AG20443 (cell line): ENCODE data around the gene CTIF.

Source experiments
- DNase-seq: peaks from one replicate; pipeline ENCODE4 v3.0.0; 2012; ENCODE audit warnings: low spot score, mixed read lengths

Gene CTIF

GRCh38 chr18:48602759-48603390 is 64.0 kb downstream of the CTIF start:
- DNase-seq: no peak

- DNase-seq: no peak
These were observed 66.6 kb downstream of the CTIF start for GRCh38 chr18:48605408-48605845.

GRCh38 chr18:48607056-48607984 is 68.5 kb downstream of the CTIF start:
- peak; percentile 89 for DNase-seq

GRCh38 chr18:48608581-48608980 is 69.8 kb downstream of the CTIF start:
- no peak for DNase-seq

- DNase-seq: no peak
These were observed 70.3 kb downstream of the CTIF start for GRCh38 chr18:48609114-48609513.

GRCh38 chr18:48609820-48610815 is 71.3 kb downstream of the CTIF start:
- peak; percentile 66 for DNase-seq

GRCh38 chr18:48611203-48611602 is 72.4 kb downstream of the CTIF start:
- DNase-seq: no peak

- no peak for DNase-seq
These were observed 73.1 kb downstream of the CTIF start for GRCh38 chr18:48611785-48612480.

- DNase-seq: no peak
These were observed 73.7 kb downstream of the CTIF start for GRCh38 chr18:48612511-48612910.

GRCh38 chr18:48612917-48613316 is 74.1 kb downstream of the CTIF start:
- DNase-seq: no peak

GRCh38 chr18:48613589-48614404 is 75.0 kb downstream of the CTIF start:
- peak; percentile 47 for DNase-seq

- DNase-seq: no peak
These were observed 77.0 kb downstream of the CTIF start for GRCh38 chr18:48615566-48616401.

- DNase-seq: no peak
These were observed 77.8 kb downstream of the CTIF start for GRCh38 chr18:48616484-48617255.

- DNase-seq: no peak
These were observed 79.1 kb downstream of the CTIF start for GRCh38 chr18:48617844-48618497.

- no peak for DNase-seq
These were observed 80.2 kb downstream of the CTIF start for GRCh38 chr18:48619016-48619415.

- DNase-seq: no peak
These were observed 80.7 kb downstream of the CTIF start for GRCh38 chr18:48619501-48619900.

- no peak for DNase-seq
These were observed 81.2 kb downstream of the CTIF start for GRCh38 chr18:48620071-48620470.

- peak; percentile 88 for DNase-seq
These were observed 82.4 kb downstream of the CTIF start for GRCh38 chr18:48621240-48621639.
